Neural progenitor cell (in vitro differentiated cells): ENCODE measurements around the gene OGDHL.

Experiments used
- CTCF ChIP-seq: fragments of 200-600 bp; sonication (generic); IDR thresholded peaks from 2 replicates; pipeline ENCODE4 v1.5.1; 2017; ENCODE audit warnings: antibody characterized with exemption, mild to moderate bottlenecking
- EZH2 ChIP-seq: fragments of 200-600 bp; sonication (generic); IDR thresholded peaks from 2 replicates; pipeline ENCODE4 v1.6.1; 2017; ENCODE audit warnings: antibody characterized with exemption, mild to moderate bottlenecking, moderate library complexity
- EZH2phosphoT487 ChIP-seq: fragments of 200-600 bp; sonication (generic); IDR thresholded peaks from 2 replicates; pipeline ENCODE4 v1.6.1; 2017; ENCODE audit warnings: antibody characterized with exemption

- TF ChIP-seq CTCF (no peak), EZH2phosphoT487 (no peak), EZH2 (no peak)
Observed at GRCh38 chr10:49745756-49746155, 16.4 kb downstream of the OGDHL start.
